Measurements from ENCODE around the gene CYP2W1.

Gene CYP2W1

GRCh38 chr7:979151-979550 lies 3.8 kb upstream of the CYP2W1 start:
- no peaks in the 10 kb centered on the region for H3K9me3 Mint-ChIP-seq
- H3K36me3 Mint-ChIP-seq (ENCODE audit: low read depth) = no peaks in the 10 kb centered on the region
- no peak overlapping the region for H3K4me3 Mint-ChIP-seq
- peaks cover 3% of the 10 kb centered on the region for H3K27me3 Mint-ChIP-seq (ENCODE audit: low read depth)
- H3K4me1 Mint-ChIP-seq (ENCODE audit: low read depth) = peaks cover 3% of the 10 kb centered on the region
- no peak overlapping the region for H3K27ac Mint-ChIP-seq

- Mint-ChIP-seq H3K4me1 (ENCODE audit: low read depth) (no peaks in the 10 kb centered on the region), H3K9me3 (no peaks in the 10 kb centered on the region), H3K27ac (no peak overlapping the region), H3K27me3 (ENCODE audit: low read depth) (peaks cover 3% of the 10 kb centered on the region), H3K36me3 (ENCODE audit: low read depth) (no peaks in the 10 kb centered on the region), H3K4me3 (no peak overlapping the region)
Observed at GRCh38 chr7:979886-980571, 3.0 kb upstream of the CYP2W1 start.

- no peak overlapping the region for H3K4me3 Mint-ChIP-seq
- H3K9me3 Mint-ChIP-seq = no peaks in the 10 kb centered on the region
- H3K27ac Mint-ChIP-seq = no peak overlapping the region
- no peaks in the 10 kb centered on the region for H3K4me1 Mint-ChIP-seq (ENCODE audit: low read depth)
- H3K36me3 Mint-ChIP-seq (ENCODE audit: low read depth) = no peaks in the 10 kb centered on the region
- H3K27me3 Mint-ChIP-seq (ENCODE audit: low read depth) = peaks cover 3% of the 10 kb centered on the region
Observed at GRCh38 chr7:981793-982510, 1.0 kb upstream of the CYP2W1 start.

GRCh38 chr7:982511-983003 lies 424 bp upstream of the CYP2W1 start:
- no peaks in the 10 kb centered on the region for H3K4me1 Mint-ChIP-seq (ENCODE audit: low read depth)
- no peak overlapping the region for H3K4me3 Mint-ChIP-seq
- H3K9me3 Mint-ChIP-seq = no peaks in the 10 kb centered on the region
- H3K27me3 Mint-ChIP-seq (ENCODE audit: low read depth) = peaks cover 3% of the 10 kb centered on the region
- H3K36me3 Mint-ChIP-seq (ENCODE audit: low read depth) = no peaks in the 10 kb centered on the region
- H3K27ac Mint-ChIP-seq = no peak overlapping the region

- Mint-ChIP-seq H3K4me3 (no peak overlapping the region), H3K36me3 (ENCODE audit: low read depth) (no peaks in the 10 kb centered on the region), H3K4me1 (ENCODE audit: low read depth) (no peaks in the 10 kb centered on the region), H3K27ac (no peak overlapping the region), H3K9me3 (no peaks in the 10 kb centered on the region), H3K27me3 (ENCODE audit: low read depth) (no peaks in the 10 kb centered on the region)
Observed at GRCh38 chr7:983616-984071, 663 bp downstream of the CYP2W1 start.

GRCh38 chr7:984361-985126 lies 1.6 kb downstream of the CYP2W1 start:
- H3K4me1 Mint-ChIP-seq (ENCODE audit: low read depth) = no peaks in the 10 kb centered on the region
- H3K27me3 Mint-ChIP-seq (ENCODE audit: low read depth) = no peaks in the 10 kb centered on the region
- no peak overlapping the region for H3K4me3 Mint-ChIP-seq
- H3K9me3 Mint-ChIP-seq = no peaks in the 10 kb centered on the region
- no peak overlapping the region for H3K27ac Mint-ChIP-seq
- no peaks in the 10 kb centered on the region for H3K36me3 Mint-ChIP-seq (ENCODE audit: low read depth)

GRCh38 chr7:985127-985416 lies 2.1 kb downstream of the CYP2W1 start:
- Mint-ChIP-seq H3K27ac (no peak overlapping the region), H3K4me1 (ENCODE audit: low read depth) (no peaks in the 10 kb centered on the region), H3K36me3 (ENCODE audit: low read depth) (no peaks in the 10 kb centered on the region), H3K27me3 (ENCODE audit: low read depth) (no peaks in the 10 kb centered on the region), H3K4me3 (no peak overlapping the region), H3K9me3 (no peaks in the 10 kb centered on the region)

GRCh38 chr7:985915-986741 lies 3.1 kb downstream of the CYP2W1 start:
- Mint-ChIP-seq H3K9me3 (no peaks in the 10 kb centered on the region), H3K36me3 (ENCODE audit: low read depth) (no peaks in the 10 kb centered on the region), H3K27me3 (ENCODE audit: low read depth) (no peaks in the 10 kb centered on the region), H3K27ac (no peak overlapping the region), H3K4me3 (no peak overlapping the region), H3K4me1 (ENCODE audit: low read depth) (no peaks in the 10 kb centered on the region)

GRCh38 chr7:986766-987751 lies 4.1 kb downstream of the CYP2W1 start:
- H3K27ac Mint-ChIP-seq = no peak overlapping the region

GRCh38 chr7:987909-988308 lies 4.9 kb downstream of the CYP2W1 start:
- H3K27ac Mint-ChIP-seq = no peak overlapping the region
- H3K4me1 Mint-ChIP-seq (ENCODE audit: low read depth) = peaks cover under 1% of the 10 kb centered on the region
- H3K4me3 Mint-ChIP-seq = no peak overlapping the region
- no peaks in the 10 kb centered on the region for H3K9me3 Mint-ChIP-seq
- H3K36me3 Mint-ChIP-seq (ENCODE audit: low read depth) = no peaks in the 10 kb centered on the region
- no peaks in the 10 kb centered on the region for H3K27me3 Mint-ChIP-seq (ENCODE audit: low read depth)

More at GRCh38 chr7:986766-987751, 4.1 kb downstream of the CYP2W1 start:
- Mint-ChIP-seq H3K4me1 (ENCODE audit: low read depth) (no peaks in the 10 kb centered on the region), H3K27me3 (ENCODE audit: low read depth) (no peaks in the 10 kb centered on the region), H3K36me3 (ENCODE audit: low read depth) (no peaks in the 10 kb centered on the region), H3K4me3 (no peak overlapping the region), H3K9me3 (no peaks in the 10 kb centered on the region)

GRCh38 chr7:988426-988911 lies 5.5 kb downstream of the CYP2W1 start:
- H3K27me3 Mint-ChIP-seq (ENCODE audit: low read depth) = no peaks in the 10 kb centered on the region
- no peak overlapping the region for H3K27ac Mint-ChIP-seq
- no peaks in the 10 kb centered on the region for H3K36me3 Mint-ChIP-seq (ENCODE audit: low read depth)
- no peaks in the 10 kb centered on the region for H3K9me3 Mint-ChIP-seq
- peaks cover 2% of the 10 kb centered on the region for H3K4me1 Mint-ChIP-seq (ENCODE audit: low read depth)
- no peak overlapping the region for H3K4me3 Mint-ChIP-seq

GRCh38 chr7:988963-989529 lies 6.1 kb downstream of the CYP2W1 start:
- H3K27me3 Mint-ChIP-seq (ENCODE audit: low read depth) = no peaks in the 10 kb centered on the region
- H3K27ac Mint-ChIP-seq = no peak overlapping the region
- peaks cover 2% of the 10 kb centered on the region for H3K4me1 Mint-ChIP-seq (ENCODE audit: low read depth)
- no peak overlapping the region for H3K4me3 Mint-ChIP-seq
- no peaks in the 10 kb centered on the region for H3K9me3 Mint-ChIP-seq
- no peaks in the 10 kb centered on the region for H3K36me3 Mint-ChIP-seq (ENCODE audit: low read depth)

- no peaks in the 10 kb centered on the region for H3K27me3 Mint-ChIP-seq (ENCODE audit: low read depth)
- H3K9me3 Mint-ChIP-seq = no peaks in the 10 kb centered on the region
- no peaks in the 10 kb centered on the region for H3K36me3 Mint-ChIP-seq (ENCODE audit: low read depth)
- H3K27ac Mint-ChIP-seq = no peak overlapping the region
- no peak overlapping the region for H3K4me3 Mint-ChIP-seq
- H3K4me1 Mint-ChIP-seq (ENCODE audit: low read depth) = peaks cover 2% of the 10 kb centered on the region
Observed at GRCh38 chr7:990352-990932, 7.5 kb downstream of the CYP2W1 start.
